ENCODE measurements around the gene TMEM51.

The TMEM51 gene

DNA sequence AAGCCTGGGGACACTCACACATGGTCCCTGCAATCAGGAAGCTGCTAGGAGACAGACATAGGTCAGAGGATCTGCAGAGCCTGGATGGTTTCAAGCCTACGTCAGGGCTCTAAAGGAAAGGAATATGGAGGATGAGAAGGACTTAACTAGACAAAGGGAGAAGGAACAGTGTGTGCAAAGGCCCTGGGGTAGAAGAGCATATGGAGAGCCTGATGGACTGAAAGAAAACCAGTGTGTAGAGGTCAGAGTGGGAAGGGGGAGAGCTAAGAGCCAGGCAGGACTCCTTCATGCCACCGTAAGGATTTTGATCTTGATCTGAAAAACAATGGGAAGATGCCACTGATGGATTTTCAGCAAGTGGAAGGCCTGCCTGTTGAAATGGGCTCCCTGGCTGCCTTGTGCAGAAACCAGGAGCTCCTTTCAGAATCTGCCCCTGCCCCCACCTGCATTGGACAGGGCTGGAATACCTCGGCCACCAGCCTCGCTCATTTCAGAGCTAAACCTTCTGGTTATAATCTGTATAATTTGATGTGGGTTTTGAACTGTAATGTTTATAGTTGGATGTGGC lies 102.1 kb downstream of the TMEM51 start:
- no peak for DNase-seq

GRCh38 chr1:15256584-15256983 lies 103.0 kb downstream of the TMEM51 start:
- no peak for DNase-seq

DNA sequence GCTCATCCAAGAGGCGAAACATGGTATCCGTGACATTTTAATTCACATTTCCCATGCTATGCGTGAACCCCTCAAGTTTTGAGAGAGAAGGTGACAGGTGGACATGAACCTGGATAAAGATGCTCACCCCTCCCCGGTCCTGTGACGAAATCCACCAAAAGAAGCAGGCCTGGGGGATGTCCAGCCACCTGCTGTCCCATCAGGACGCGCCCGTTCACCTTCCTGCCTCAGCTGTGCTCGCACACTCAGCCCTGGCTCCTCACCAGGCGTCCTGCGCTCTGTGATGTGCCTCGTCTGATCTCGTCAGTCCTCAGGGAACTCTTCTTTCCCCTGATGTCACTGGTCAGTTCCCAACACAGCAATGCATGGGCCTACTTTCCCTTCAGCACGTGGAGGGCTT lies 103.8 kb downstream of the TMEM51 start:
- DNase-seq, result no peak

DNA sequence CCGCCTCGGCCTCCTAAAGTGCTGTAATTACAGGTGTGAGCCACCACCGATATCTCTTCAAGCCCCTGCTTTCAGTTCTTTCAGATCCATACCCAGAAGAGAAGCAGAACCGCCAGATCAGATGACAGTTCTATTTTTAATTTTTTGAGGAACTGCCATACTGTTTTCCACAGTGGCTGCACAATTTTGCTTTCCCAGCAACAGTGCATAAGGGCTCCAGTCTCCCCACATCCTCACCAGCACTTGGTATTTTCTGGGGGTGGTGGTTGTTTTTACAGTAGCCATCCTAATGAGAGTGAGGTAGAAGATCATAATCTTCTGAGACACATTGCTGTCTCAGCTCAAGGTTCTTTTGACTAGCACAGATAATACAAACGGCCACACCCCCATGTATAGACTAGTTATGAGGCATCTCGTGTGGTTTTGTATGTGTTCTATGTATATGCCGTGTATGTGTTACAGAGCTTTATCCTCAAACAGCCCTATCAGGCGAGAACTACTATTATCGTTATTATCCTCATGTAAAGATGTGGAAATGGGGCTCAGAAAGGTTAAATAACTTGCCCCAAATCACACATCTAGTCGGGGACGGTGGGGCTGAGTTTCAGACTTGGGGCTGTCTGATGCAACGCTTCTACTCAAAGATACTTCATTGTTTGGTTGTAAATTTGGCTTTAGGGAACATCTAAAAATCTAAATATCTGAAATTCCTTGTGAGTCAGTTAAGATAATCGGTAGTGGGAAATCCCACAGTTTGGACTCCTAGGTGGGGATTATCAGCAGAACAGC lies 105.5 kb downstream of the TMEM51 start:
- DNase-seq, result no peak

DNA sequence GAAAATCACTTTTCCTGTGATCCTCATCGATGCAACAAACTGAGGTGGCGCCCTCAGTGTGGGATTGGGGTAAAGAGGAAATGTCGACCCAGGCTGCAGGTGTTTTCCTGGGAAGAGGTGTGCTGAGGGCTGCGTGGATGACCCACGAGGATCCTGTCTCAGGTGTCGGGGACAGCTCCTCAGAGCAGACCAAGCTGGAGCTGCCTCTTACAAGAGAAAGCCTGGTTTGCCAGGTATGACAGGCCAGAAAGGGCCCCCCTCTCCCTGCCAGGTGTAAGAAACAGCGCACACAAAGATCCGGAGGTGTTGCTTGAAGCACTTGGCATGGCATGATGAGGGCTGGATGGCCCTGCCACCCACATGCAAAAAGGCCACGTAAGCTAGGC lies 106.1 kb downstream of the TMEM51 start:
- no peak for DNase-seq

GRCh38 chr1:15260418-15261154 lies 107.0 kb downstream of the TMEM51 start:
- DNase-seq, result peak; percentile 21

DNA sequence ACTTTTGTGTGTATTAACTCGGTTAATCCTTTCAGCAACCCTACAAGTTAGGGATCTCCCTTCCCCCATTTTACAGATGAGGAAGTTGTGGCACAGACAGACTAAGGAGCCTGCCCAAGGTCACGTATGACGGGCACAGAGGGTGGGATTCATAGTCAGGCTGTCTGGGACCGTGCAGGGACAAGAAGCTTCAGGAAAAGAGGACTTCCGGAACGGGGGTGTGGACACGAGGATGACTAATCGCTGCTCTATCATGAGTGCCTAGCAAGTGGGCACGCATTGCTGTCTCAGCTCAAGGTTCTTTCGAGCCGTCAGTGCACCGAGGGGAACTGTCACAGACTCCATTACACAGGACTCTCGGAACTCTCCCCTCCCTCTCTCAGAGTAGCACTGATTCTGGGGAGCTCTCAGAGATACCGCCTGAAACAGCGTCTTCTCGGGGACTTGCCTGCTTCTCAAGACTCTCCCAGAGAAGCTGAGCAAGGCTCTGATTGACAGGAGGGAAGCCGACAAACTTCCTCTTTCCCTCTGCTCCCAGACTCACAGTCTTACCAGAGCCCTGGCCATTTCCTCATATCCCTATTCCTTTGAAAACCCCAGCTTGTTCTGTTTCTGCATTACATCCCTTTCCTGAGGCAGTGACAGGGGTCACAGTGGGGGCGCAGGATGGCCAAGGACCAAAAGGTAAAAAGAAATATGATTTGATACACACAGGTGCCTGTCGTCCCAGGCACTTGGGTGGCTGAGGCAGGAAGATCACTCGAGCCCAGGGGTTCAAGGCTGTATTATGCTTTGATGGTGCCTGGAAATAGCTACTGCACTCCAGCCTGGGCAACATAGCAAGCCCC lies 107.8 kb downstream of the TMEM51 start:
- DNase-seq, result peak; percentile 17

DNA sequence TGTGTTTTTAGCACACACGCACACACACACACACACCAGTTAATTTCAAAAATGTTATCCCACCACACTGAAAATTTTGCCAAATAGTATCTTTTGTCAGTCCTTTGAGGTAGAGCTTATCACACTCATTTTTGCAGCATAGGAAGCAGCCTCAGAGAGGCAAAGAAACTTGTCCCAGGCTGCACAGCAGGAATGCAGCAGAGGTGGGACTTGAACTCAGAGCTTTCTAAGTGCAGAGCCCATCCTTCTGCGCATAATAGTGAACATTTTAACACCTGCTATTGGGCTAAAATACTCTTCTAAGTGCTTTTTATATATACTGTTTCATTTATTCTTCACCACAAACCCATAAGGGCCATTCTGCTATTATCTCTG lies 108.4 kb downstream of the TMEM51 start:
- DNase-seq, result no peak

DNA sequence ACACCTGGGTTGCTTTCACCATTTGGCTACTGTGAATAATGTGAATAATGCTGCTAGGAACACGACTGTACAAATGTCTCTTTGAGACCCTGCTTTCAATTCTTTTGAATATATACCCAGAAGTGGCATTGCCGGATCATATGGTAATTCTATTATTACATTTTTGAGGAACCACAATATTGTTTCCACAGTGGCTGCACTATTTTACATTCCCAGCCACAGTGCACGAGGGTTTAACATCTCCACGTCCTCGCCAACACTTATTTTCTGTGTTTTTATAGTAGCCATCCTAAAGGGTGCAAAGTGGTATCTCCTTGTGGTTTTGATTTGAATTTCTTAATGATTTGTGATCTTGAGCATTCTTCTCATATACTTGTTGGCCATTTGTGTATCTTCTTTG lies 109.2 kb downstream of the TMEM51 start:
- no peak for DNase-seq

DNA sequence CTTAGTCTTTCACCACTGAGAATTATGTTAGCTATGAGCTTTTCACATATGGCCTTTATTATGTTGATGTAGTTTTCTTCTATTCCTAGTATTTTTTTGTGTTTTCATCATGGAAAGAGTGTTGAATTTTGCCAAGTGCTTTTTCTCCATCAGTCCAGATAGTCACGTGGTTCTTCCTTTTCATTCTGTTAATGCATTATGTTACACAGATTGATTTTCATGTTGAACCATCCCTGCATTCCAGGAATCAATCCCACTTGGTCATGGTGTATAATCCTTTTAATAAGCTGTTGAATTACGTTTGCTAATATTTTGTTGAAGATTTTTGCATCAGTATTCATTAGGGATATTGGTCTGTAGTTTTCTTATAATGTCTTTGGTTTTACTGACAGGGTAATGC lies 111.2 kb downstream of the TMEM51 start:
- no peak for DNase-seq

All from activated CD4-positive, alpha-beta T cell treated with anti-CD3 and anti-CD28 coated beads, Interleukin-2, amount 50 U/mL, for 16 hours (primary cell).